NT2/D1 (cell line): Measurements from ENCODE around the gene PIWIL4.

ENCODE experiments used
- DNase-seq: peaks from one replicate; pipeline ENCODE4 v3.0.0-alpha.2; 2011; ENCODE audit warnings: low read depth, low spot score
- H3K27me3 ChIP-seq: 2 replicates; pipeline ENCODE4 v1.6.0; 2011; ENCODE audit warnings: mild to moderate bottlenecking; ENCODE audit not compliant: insufficient read length, insufficient read depth
- H3K36me3 ChIP-seq: 2 replicates; pipeline ENCODE4 v1.6.1; 2011; ENCODE audit warnings: mild to moderate bottlenecking, low read length, mixed read lengths; ENCODE audit not compliant: insufficient read depth, insufficient read length
- H3K4me1 ChIP-seq: 2 replicates; pipeline ENCODE4 v1.5.1; 2011; ENCODE audit not compliant: insufficient read depth, insufficient read length
- H3K4me3 ChIP-seq: 2 replicates; pipeline ENCODE4 v1.5.1; 2011; ENCODE audit warnings: low read depth; ENCODE audit not compliant: insufficient read length
- H3K9ac ChIP-seq: 2 replicates; pipeline ENCODE4 v1.6.0; 2011; ENCODE audit warnings: low read depth; ENCODE audit not compliant: insufficient read length
- H3K9me3 ChIP-seq: 2 replicates; pipeline ENCODE4 v1.5.1; 2011; ENCODE audit warnings: mild to moderate bottlenecking, low read length; ENCODE audit not compliant: insufficient read depth
- SUZ12 ChIP-seq: IDR thresholded peaks from 2 replicates; pipeline ENCODE4 v1.6.1; 2011; ENCODE audit not compliant: insufficient read length, insufficient read depth; ENCODE audit errors: extremely low read depth
- YY1 ChIP-seq: IDR thresholded peaks from 2 replicates; pipeline ENCODE4 v1.6.1; 2011; ENCODE audit not compliant: insufficient read length, insufficient read depth
- ZNF274 ChIP-seq: IDR thresholded peaks from 2 replicates; pipeline ENCODE4 v1.6.1; 2011; ENCODE audit warnings: mild to moderate bottlenecking, low read depth, low read length

The PIWIL4 gene

DNA sequence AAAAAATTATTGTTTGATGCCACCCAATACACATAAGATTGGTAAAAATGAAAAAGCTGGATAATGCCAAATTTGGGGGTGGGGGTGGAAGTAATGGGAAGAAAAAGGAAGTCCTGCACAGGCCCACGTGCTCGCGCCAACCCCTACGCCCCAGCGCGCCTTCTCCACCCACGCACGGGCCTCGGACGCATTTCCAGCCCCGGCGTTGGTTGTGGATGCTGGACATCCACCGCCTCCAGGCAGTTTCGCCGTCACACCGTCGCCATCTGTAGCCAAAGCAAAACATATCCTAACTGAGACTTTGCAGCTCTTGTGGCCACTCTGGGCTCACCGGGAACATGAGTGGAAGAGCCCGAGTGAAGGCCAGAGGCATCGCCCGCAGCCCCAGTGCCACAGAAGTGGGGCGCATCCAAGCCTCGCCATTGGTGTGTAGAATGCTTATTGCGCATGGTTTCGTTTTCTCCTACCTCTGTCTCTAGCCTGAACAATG lies at the start of gene PIWIL4:
Gene PIWIL4, plus strand, starts transcription at position 188 of the 490 bp plus-strand sequence. Its CDS starts 151 bp downstream, at position 339.
- H3K27me3 ChIP-seq = no peaks in the 10 kb centered on the region
- H3K9me3 ChIP-seq = no peaks in the 10 kb centered on the region
- H3K4me3 ChIP-seq = no peak within 1 kb of the TSS
- no peak within 1 kb of the TSS for H3K9ac ChIP-seq
- no peak for DNase-seq
- no peak for TF ChIP-seq SUZ12
- TF ChIP-seq YY1 = no peak
- no peak for TF ChIP-seq ZNF274
- H3K4me1 ChIP-seq = no peaks in the 10 kb centered on the region
- no peaks in the 10 kb centered on the region for H3K36me3 ChIP-seq

DNA sequence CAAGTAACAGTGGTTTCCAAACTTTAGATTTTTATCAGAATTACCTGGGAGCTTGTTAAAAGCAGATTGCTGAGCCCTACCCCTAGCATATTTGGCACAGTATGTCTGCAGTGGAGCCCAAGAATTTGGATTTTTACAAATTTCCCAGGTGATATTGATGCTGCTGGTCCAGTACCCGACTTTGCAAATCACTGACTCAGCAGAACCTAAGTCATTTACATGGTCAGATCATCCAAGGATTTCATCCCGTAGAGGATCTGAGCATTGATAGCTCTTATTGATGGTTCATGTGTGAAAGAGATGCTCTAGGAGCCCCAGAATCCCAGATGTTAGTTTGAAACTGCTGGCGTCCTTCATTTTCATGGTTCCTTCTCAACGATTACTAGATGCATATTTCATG lies 48.9 kb upstream of the PIWIL4 start:
- Histone ChIP-seq H3K9ac (no peak overlapping the region), H3K4me3 (no peak overlapping the region), H3K4me1 (no peaks in the 10 kb centered on the region), H3K27me3 (peaks cover 9% of the 10 kb centered on the region), H3K36me3 (no peaks in the 10 kb centered on the region), H3K9me3 (no peaks in the 10 kb centered on the region)
- DNase-seq = no peak
- no peak for TF ChIP-seq YY1

DNA sequence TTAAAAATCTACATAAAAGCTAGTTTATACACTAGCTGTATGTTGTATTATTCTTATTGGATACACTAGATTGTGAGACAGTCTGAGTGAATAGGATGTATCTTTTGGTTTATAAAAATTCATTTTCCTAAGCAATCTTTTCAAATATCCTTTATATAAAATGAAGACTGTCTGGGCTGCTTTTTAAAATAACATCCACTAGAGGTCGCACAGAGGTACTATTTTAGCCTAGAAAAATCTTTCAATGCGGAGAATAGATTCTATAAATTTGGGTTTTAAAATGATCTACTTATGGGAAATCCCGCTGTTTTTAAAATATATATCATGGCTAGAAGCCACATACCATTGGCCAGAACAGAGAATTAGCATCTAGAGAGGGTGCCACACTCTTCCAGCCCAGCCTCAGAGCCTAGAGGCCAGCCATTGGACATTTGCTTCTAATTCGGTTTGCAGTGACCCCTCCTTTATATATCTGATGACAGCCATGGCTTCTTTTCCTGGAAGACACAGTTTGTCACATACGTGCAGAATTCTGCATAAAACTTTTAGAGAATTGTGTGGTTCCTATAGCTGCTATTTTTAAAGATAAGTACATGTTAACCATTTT lies 47.6 kb upstream of the PIWIL4 start:
- no peak overlapping the region for H3K9ac ChIP-seq

DNA sequence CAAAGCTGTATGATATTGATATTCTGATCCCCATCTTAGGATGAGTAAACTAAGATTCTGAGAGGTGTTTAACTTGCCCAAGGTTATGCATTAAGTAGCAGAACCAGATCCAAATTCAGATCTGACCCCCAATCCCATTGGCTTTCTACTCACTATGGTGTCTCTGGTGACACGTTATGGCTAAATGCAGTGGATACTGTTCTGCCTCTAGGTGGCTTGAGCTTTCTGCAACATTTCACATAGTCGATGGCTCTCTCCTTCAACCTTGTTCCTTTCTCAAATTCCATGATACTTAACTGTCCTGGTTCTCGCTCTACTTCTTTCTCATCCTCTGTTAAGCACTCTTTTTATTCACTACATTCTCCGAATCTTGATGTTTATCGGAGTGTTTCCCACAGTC lies 45.5 kb upstream of the PIWIL4 start:
- TF ChIP-seq ZNF274 = no peak
- no peak for TF ChIP-seq YY1
- no peak for TF ChIP-seq SUZ12
- no peak overlapping the region for H3K4me3 ChIP-seq
- DNase-seq = no peak

More for the DNA sequence above, 47.6 kb upstream of the PIWIL4 start:
- Histone ChIP-seq H3K4me1 (no peaks in the 10 kb centered on the region), H3K4me3 (no peak overlapping the region), H3K9me3 (no peaks in the 10 kb centered on the region), H3K27me3 (peaks cover 3% of the 10 kb centered on the region), H3K36me3 (no peaks in the 10 kb centered on the region)
- DNase-seq = no peak
- TF ChIP-seq SUZ12 (no peak), YY1 (no peak), ZNF274 (no peak)

DNA sequence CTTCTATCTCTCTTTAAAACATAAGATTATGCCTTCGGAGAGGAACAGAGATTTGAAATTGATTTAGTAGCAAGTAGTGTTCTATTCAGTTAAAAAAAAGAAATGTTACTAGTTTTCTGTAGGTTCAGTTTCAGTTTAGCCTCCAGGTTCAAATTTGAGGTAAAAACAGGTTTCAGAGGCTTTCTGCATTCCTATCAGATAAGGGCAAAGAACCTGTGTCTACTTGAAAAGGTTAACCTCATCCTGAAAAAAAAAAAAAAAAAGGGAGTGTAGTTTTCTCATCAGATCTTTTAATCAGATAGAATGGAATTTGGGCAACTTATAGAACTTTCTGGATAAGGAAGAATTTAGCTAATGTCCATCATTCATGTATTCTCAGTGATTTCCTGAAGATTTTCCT lies 42.8 kb upstream of the PIWIL4 start:
- no peak for DNase-seq
- TF ChIP-seq YY1 (no peak), ZNF274 (no peak)
- Histone ChIP-seq H3K9ac (no peak overlapping the region), H3K9me3 (no peaks in the 10 kb centered on the region), H3K36me3 (no peaks in the 10 kb centered on the region), H3K27me3 (no peaks in the 10 kb centered on the region), H3K4me3 (no peak overlapping the region), H3K4me1 (no peaks in the 10 kb centered on the region)

More for the DNA sequence above, 45.5 kb upstream of the PIWIL4 start:
- no peaks in the 10 kb centered on the region for H3K36me3 ChIP-seq
- H3K9ac ChIP-seq = no peak overlapping the region
- no peaks in the 10 kb centered on the region for H3K27me3 ChIP-seq
- H3K4me1 ChIP-seq = no peaks in the 10 kb centered on the region
- no peaks in the 10 kb centered on the region for H3K9me3 ChIP-seq

DNA sequence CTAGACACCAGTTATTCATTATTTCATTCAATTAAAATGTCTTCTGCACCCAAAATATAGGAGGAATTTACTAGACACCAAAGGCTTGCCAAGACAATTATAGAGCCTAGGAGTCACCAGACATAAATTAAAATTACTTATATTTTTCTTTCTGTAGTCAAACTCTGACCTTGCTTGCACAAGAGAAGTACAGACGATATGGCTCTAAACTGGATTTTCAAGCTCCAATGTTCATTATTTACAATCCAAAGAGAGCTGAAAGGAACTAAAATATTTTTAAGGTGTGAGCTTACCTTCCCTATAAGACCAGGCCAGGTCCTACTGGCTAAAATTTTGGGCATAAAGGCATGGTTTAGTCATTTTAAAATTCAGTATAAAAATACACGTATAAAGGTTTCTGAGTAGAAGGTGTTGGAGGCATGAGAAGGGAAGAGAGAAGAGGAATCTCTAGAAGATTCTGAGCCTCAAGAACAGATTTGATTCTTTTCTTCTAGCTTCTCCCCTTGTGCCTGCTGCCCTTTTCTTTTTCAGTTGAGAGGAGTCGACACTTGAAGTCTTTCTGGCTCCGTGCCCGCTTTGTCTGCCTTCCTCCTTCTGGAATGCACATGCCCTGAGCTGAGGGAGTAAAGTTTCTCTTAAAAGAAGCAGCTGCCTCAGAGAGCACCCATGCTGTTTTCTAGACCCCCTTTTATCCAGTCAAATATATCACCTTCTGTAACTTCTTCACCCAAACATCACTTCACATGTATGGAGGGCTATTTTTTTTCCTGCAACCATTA lies 41.4 kb upstream of the PIWIL4 start:
- Histone ChIP-seq H3K36me3 (no peaks in the 10 kb centered on the region), H3K4me3 (no peak overlapping the region), H3K27me3 (no peaks in the 10 kb centered on the region), H3K9ac (no peak overlapping the region), H3K9me3 (no peaks in the 10 kb centered on the region), H3K4me1 (no peaks in the 10 kb centered on the region)
- TF ChIP-seq ZNF274 (no peak), YY1 (no peak), SUZ12 (no peak)
- no peak for DNase-seq

DNA sequence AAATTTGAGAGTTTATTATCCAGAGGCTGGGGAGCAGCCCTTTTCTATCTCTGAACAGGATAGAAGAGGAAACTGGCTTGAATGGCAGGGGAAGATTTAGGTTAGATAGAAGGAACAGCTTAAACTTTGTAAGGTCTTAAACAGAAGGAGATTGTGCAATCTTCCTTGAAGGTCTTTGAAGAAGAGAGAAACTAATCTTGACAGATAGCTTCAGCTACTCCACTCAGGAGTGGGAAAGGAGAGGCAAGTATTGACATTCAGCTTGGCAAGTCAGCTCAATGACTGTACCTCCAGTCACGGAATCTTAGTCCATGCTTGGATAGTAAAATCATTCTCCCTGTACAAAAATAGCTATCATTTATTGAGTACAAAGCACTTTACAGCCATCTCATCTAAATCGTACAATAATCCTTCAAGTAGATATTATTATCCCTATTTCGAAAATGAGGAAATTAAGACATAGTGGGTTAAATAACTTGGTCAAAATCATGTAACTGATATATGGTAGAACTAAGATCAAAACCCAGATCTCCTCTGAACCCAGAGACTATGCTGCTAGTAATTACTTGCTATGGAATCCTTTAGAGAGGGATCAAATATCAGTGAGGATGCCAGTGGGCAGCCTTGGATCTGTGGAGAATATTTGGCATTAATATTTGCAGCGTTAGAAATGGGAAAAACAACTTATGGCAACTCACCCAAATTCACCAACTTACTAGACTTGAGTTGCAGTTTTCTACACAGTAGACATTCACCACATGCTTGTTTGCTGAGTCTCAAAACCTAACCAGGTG lies 40.3 kb upstream of the PIWIL4 start:
- no peaks in the 10 kb centered on the region for H3K27me3 ChIP-seq
- no peaks in the 10 kb centered on the region for H3K9me3 ChIP-seq
- H3K36me3 ChIP-seq = no peaks in the 10 kb centered on the region
- H3K9ac ChIP-seq = no peak overlapping the region
- H3K4me1 ChIP-seq = no peaks in the 10 kb centered on the region
- TF ChIP-seq YY1 = no peak
- no peak for TF ChIP-seq SUZ12
- TF ChIP-seq ZNF274 = no peak
- H3K4me3 ChIP-seq = no peak overlapping the region
- DNase-seq = no peak
